Loucy (cell line): ENCODE measurements around the gene SCNN1B.
A peak's percentile ranks its signal among the peaks of the same experiment; 100 is the strongest.

ENCODE experiments used
- EZH2phosphoT487 ChIP-seq: fragments of 200-600 bp; IDR thresholded peaks from 2 replicates; pipeline ENCODE4 v1.6.1; 2018; ENCODE audit warnings: antibody characterized with exemption, mild to moderate bottlenecking, moderate library complexity, borderline replicate concordance
- TF ChIP-seq, protein P1 (sequence below): fragments of 200-600 bp; sonication (generic); conservative IDR thresholded peaks from 2 replicates; pipeline ENCODE4 v1.5.1; 2014; ENCODE audit warnings: mild to moderate bottlenecking, antibody characterized with exemption, low read length

DNA sequence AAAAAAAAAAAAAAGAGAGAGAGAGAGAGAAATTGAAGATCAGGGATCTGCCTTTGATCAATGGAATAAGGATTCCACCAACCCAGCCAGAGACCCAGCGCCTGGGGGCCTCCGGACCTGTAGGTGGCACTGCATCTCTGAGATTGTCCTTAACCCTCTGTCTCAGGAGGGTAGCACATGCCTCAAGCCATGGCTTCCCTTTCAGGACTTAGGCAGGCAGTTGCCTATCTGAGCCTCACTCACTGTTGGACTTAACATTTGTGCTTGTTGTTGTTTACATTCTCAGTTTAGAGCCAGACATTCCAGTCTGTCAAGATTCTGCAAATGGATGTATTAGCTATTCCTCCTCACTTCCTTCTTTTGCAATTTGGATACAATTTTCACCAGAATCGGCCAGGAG, 5.1 kb upstream of the SCNN1B start:
- TF ChIP-seq, protein P1, sequence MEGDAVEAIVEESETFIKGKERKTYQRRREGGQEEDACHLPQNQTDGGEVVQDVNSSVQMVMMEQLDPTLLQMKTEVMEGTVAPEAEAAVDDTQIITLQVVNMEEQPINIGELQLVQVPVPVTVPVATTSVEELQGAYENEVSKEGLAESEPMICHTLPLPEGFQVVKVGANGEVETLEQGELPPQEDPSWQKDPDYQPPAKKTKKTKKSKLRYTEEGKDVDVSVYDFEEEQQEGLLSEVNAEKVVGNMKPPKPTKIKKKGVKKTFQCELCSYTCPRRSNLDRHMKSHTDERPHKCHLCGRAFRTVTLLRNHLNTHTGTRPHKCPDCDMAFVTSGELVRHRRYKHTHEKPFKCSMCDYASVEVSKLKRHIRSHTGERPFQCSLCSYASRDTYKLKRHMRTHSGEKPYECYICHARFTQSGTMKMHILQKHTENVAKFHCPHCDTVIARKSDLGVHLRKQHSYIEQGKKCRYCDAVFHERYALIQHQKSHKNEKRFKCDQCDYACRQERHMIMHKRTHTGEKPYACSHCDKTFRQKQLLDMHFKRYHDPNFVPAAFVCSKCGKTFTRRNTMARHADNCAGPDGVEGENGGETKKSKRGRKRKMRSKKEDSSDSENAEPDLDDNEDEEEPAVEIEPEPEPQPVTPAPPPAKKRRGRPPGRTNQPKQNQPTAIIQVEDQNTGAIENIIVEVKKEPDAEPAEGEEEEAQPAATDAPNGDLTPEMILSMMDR = peak; percentile 60
- TF ChIP-seq EZH2phosphoT487 = no peak
